Smooth muscle cell of the brain vasculature (primary cell): Measurements from ENCODE around the gene TINAGL1.

Source experiments
- DNase-seq: peaks from one replicate; pipeline ENCODE4 v3.0.0-alpha.2; 2012; ENCODE audit warnings: low read depth, low spot score

TINAGL1 gene

DNA sequence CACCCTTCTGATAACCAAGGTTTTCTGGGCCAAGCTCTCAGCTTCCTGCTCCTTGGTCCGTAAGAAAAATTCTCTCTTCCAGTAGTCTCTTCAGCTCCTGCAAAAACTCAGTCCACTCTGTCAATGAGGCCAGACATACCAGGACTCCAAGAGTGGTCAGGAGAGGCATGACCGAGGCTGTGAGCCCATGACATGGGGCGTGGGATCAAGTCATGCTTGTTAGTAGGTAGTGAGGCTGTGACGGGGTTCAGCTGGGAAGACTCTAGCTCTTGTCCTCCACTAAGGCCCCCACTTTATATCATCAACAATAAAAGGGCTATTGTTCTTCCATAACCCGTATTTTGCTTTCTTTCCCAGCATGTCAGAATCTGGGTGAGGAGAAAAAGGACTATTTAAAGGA lies 31.0 kb downstream of the TINAGL1 start:
- no peak for DNase-seq

DNA sequence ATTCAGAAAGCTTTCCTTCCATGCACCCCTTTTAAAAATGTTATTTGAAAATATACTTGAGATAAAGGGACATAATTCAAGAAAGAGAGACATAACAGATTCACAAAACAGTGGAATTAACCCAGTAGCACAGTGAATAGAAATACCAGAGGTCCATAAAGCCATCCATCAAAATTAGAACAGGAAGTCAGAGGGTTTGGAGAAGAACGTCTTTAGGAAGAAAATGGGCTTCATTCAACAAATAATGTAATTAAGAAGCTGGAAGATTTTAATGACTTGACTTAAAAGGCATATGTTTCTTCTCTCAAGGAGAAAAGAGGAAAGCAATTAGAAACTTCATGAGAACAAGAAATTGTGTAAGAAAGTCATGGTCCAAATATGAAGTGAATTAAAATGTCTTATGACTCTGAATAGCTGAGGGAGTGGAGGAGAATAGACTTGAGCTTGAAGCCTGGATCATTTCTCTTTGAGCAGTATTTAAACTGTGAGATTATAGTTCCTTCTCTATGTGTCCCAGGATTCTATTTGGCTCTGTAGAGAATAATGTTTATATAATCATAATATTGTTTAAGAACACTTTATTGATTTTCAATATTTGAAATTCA lies 33.3 kb downstream of the TINAGL1 start:
- DNase-seq, result no peak

DNA sequence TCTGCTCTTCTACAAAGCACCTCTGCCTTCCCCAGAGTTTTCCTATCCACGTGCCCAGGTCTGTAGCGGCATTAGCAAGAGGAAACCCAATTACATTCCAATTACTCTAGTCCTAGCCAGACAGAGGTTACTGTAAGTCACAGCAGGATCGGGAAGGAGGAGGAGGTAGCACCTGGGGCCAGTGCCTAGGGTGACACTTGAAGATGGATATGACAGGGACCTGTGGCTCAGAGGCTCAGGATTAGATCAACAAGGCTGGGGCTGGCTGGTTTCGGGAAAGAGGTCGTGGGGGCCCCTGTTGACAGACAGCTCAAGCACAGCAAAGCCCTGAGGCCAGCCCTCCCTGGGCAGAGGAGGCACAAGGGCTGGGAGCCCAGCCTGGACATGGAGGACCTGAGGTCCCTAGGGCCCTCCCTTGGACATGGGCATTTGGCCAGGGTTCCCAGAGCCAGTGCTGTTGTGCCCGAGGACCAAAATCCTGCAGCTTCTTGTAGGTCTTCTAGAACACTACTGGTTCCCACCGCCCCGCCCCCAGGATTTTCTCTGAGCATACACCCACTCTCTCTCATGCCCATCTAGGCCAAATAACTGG lies 38.2 kb downstream of the TINAGL1 start:
- DNase-seq, result no peak

DNA sequence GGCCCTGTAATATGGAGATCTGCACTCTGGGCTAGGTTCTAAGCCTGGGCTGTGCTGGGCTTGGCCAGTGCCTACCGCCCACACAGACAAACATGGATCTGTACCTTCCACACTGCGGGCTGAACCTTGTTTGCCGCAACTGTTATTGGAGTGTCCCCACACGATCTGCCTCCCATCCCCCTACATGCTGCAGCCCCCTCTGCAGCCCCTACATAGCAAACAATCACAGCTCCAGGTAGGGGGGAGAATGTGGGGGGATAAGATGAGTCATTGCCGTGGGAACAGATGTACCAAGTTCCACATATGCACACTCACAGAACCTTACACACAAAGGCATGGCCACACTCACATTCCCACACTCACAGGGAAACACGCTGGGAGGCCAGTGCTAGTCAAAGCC lies 39.1 kb downstream of the TINAGL1 start:
- DNase-seq, result no peak

DNA sequence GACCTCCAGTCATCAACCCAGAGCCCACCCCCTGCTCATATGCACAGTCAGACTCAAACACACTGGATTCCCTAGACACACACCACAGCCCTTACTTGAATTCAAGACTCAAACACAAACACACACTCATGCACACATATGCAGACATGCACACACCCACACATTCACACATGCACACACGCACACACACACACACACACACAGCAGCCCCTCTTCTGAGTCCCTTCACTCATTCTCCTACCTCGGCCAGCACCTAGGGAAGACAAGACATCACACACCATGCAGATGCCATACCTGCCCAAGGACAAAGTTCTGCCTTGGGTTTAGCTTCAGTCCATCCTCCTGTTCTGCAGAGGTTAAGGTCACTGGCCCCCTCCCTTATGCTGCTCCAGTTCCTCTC lies 39.6 kb downstream of the TINAGL1 start:
- DNase-seq, result no peak

DNA sequence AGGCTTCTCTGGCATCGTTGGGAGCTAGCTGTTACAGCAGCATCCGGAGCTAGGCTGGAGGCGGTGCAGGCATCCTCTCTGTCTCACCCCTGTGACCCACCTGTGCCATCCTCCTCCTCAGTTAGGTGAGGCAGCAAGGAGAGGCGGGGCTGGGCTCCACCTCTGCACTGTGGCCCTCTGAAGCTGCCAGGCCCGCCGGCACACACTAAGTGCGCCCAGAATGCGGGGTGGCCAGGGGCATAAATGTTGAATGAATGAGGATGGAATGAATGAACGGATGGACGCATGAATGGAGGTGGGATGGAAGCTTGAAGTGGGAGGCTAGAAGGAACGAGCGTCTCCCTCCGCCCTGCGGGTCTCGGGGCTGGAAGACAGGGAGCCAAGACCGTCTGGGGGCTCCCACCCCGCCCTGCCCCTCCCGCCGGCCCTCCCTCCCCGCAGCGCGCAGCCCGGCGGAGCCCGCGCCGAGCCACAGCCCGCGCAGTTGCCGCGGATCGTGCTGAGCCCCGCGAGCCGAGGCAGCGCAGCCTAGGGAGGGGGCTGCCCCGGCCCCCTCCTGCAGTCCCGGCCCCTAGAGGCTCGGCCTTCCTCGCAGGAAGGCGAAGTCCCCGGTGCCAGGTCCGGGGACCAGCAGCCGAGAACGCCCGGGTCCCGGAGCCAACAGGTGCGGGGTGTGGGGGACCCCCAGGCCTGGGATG lies 41.1 kb downstream of the TINAGL1 start, which contains the start of gene HCRTR1:
TSS of gene HCRTR1 (plus strand) at position 472 of the 698 bp plus-strand sequence. CDS start 1,504 bp downstream, outside the sequence.
- no peak for DNase-seq

DNA sequence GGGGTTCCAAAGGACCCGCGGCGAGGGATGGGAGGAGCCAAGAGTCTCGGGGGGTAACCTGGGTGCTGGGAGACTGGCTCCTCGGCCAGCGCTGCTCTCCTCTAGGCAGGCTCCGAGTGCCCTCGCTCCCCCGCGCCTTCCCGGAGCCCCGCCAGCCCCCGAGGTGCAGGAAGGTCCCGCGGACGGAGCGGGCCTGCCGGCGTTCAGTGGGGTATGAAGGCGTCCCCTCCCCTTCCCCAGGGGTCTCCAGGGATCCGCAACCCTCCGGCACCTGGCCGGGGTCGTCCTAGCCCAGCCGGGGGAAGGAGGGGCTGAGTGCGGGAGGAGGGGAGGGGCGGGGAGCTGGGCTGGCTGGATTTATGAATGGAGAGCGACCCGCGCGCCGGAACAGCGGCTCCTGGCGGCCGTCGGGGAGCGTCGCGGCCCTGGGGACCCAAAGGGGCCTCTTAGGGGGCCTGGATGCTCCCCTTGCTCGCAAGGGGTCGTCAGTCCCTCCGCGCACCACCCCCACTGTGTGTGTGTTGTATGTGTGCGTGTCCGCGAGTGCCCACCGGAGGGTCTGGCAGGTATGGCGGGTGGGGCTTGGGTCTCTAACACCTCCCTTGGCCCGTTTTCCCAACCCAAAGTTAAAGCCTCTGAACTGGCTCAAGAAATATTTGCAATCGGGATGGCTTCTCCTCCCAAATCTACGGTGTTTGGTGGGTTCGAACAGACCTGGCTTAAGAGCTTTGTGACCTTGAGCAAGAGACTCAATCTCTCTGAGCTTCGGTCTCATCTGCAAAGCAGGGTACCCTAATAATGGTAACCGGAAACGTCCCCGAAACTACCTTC lies 41.8 kb downstream of the TINAGL1 start:
- no peak for DNase-seq

DNA sequence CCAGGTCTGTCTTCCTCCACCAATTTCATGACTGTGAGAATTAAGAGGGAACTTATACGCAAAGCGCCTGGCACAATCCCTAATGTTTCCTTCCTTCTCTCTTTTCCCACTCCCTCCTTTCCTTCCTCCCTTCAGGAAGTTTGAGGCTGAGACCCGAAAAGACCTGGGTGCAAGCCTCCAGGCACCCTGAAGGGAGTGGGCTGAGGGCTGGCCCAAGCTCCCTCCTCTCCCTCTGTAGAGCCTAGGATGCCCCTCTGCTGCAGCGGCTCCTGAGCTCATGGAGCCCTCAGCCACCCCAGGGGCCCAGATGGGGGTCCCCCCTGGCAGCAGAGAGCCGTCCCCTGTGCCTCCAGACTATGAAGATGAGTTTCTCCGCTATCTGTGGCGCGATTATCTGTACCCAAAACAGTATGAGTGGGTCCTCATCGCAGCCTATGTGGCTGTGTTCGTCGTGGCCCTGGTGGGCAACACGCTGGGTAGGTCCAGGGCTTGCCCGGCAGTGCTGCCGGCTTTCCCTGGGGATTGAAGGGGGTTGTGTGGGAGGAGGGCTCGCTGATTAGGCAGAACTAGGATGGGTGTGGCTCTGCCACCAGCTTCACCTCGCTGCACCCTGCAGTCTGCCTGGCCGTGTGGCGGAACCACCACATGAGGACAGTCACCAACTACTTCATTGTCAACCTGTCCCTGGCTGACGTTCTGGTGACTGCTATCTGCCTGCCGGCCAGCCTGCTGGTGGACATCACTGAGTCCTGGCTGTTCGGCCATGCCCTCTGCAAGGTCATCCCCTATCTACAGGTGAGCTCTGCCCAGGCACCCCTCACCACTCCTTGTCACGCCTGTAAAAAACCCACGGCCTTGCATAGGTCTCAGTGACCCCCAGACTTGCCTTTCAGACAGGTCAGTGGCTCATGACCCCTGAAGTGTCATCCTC lies 42.9 kb downstream of the TINAGL1 start:
- no peak for DNase-seq

DNA sequence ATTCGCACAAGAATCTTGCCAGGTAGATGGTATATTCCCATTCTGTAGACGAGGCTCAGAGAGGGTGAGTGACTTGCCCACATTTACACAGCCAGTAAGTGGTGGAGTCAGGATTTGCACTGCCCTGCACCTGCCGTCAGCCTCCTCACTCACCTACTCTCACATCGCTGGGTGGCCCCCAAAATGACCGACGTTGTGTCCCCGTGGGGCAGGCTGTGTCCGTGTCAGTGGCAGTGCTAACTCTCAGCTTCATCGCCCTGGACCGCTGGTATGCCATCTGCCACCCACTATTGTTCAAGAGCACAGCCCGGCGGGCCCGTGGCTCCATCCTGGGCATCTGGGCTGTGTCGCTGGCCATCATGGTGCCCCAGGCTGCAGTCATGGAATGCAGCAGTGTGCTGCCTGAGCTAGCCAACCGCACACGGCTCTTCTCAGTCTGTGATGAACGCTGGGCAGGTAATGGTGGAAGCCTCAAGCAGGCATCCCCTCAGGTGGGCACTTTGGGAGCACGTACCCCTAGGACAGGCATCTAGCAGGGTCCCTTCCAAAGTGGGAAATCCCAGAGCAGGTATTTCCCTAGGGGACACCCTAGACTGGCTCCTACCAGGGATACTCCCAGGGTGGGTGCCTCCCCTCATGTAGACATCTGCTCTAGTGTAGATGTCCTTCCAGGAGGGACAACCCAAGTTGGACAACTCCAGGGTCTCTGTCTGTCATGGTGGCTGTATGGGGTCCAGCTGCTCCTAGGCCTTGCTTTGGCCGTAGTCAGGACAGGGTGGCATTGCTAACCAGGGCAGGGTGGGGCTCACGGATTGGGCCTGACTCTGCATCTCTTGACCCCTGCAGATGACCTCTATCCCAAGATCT lies 44.5 kb downstream of the TINAGL1 start:
- DNase-seq, result no peak

DNA sequence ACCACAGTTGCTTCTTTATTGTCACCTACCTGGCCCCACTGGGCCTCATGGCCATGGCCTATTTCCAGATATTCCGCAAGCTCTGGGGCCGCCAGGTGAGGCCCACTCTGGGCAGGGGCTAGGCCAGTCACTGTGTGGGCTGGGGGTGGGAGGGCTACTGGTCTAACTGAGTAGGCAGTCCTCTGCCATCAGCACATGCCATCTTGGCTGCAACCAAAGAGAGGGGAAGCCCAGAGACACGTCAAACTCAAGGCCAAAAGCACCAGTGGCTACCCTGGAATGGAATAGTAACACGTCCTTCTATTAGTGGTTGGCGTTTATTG lies 45.1 kb downstream of the TINAGL1 start:
- DNase-seq, result no peak

DNA sequence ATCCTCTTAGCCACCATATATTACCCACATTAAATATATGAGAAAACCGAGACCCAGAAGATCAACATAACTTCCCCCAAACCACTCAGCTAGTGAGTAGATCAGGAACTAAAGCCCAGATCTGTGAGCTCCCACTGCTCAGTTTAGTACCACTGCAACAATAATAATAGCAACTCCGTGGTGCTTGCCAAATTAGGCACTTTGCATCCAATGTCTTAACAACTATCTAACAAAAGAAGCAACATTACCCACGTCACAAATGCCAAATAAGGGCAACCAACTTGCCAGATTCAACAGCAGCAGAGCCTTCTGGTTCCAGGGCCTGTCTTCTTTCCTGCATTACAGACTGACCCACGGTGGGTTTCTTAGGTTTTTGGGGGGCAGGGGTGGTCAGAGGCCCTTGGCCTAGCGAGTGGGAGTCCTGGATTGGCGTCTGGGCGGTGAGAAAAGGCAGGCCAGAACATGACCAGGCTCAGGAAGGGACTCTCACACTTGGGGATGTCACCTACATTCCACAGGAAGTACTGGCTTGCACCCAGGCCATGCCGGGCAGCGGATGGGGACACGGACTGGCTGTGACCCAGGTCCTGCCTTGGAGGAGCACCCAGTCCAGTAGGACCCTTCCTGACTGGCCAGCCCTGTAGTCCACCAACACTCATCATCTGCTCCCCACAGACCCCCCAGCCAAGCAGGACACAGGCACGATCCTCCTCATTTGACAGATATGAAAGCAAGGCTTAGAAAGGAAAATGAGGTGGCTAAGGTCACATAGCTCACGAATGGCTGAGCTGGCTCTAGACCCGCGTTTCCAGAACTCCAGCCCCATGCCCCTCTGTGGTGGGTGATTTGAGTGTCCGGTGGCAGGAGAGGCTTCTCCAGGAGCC lies 45.8 kb downstream of the TINAGL1 start:
- no peak for DNase-seq

DNA sequence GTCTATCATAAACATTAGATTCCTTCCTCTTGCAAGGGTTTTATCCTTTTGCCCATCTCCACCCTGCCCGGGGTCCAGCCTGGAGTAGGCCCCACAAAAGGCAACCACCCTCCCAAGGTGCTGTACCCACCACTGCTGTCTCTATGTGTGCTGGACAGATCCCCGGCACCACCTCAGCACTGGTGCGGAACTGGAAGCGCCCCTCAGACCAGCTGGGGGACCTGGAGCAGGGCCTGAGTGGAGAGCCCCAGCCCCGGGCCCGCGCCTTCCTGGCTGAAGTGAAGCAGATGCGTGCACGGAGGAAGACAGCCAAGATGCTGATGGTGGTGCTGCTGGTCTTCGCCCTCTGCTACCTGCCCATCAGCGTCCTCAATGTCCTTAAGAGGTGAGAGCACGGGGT lies 47.0 kb downstream of the TINAGL1 start:
- DNase-seq, result no peak

DNA sequence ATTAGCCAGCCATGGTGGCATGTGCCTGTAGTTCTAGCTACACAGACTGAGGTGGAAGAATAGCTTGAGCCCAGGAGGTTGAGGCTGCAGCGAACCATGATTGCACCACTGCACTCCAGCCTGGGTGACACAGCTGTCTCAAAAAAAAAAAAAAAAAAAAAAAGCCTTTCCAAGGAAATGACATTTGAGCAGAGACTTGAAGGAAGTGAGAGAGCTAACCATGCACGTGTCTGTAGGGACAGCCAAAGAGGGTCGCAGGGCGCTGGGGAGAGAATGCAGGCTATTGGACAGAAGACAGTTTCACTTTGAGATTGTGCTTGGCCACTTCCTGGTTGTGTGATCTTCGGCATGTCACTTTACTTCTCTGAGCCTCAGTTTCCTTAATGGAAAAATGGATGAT lies 48.0 kb downstream of the TINAGL1 start:
- no peak for DNase-seq

DNA sequence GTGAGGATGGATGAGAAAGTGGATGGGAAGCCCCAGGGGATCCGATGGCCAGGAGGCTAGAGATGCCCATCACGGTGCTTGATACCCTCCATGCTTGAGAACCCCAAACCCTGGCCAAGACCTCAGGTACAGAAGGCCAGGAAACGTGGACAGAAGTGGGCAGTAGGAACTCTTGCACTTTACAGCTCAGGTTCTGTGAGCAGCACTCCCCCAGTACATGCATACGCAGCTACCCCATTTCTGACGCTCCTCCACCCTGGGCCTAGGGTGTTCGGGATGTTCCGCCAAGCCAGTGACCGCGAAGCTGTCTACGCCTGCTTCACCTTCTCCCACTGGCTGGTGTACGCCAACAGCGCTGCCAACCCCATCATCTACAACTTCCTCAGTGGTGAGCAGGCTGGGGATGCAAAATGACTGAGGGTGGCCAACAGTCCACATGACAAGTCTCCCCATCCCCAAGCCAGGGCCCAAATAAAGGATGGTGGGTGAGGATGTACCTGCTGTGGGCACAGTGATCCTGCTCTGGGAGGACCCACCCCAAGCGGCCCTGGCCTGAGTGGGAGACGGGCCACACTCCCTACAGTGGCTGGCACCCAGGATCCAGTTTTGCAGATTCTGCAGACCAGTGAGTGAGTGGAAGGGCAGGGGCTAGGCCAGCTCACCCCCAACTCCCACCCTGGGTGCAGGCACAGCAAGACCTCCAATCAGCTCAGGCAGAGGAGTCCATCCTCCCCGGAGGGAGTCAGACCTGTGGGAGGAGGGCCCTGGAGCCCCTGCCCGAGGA lies 48.6 kb downstream of the TINAGL1 start:
- DNase-seq, result no peak

DNA sequence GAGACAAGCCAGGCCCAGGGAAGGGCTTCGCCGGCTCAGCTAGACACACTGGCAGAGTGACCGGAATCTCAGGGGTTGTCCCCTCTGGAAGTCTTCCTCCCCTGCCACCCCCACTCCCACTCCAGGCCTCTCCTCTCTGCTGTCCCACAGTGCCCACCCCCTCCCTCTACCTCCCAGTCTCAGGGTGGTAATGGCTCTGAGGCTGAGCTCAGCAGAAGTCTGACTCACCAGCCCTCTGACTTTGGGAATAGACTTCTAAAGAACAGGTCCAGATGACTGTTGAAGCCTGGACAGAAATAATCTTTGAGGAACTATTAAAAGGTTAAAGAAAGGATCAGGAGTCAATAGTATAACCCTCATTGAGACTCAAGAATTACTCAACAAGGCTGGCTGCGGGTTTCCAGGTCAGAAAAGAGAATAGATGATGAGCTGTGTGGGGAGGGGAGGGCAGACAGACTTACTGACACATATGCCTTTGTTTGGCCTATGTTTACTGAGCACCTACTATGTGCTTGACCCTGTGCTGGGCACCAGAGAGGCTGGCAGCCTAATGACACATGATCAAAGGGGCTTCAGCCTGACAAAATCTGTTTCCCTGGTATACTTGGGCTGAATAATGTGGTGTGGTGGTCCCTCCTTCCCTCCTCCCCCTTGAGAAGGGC lies 49.4 kb downstream of the TINAGL1 start:
- DNase-seq, result no peak

DNA sequence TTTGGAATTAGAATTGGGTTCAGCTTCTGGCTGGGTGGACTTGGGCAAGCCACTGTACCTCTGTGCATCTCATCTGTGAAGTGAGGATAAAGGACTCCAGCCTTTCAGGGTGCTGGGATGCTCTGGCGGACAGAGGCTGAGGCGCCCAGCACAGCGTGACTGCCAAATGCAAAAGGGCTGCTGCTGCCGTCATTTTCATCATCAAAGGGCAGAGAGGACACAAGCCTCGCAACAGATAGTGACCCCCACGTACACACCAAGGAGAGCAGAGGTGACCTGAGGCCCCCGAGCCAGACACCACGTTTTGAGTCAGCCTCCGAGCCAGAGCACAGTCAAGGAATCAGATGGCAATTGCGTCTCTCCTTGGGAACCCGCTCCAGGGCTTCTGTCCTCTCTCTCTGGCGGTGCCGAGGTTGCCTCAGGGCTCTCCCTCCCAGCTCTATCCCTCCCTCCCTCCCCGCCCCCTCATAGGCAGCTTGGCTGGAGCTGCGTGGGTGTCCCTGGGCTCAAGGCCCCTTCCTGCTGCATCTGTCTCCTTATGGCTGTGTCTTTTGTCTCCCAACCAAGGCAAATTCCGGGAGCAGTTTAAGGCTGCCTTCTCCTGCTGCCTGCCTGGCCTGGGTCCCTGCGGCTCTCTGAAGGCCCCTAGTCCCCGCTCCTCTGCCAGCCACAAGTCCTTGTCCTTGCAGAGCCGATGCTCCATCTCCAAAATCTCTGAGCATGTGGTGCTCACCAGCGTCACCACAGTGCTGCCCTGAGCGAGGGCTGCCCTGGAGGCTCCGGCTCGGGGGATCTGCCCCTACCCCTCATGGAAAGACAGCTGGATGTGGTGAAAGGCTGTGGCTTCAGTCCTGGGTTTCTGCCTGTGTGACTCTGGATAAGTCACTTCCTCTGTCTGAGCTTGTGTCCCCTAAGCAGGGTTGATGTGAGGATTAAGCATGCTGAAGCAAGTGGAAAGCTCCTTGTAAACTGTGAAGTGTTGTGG lies 50.2 kb downstream of the TINAGL1 start:
- no peak for DNase-seq
